GM19397 (cell line): ENCODE results near the gene RSPH1.

Source experiments
- ATAC-seq: cut with Tn5 transposase; IDR thresholded peaks from one replicate; pipeline ENCODE4 v1.9.1; 2021; ENCODE audit warnings: mild to moderate bottlenecking, moderate library complexity; ENCODE audit not compliant: unreplicated experiment

RSPH1 gene

DNA sequence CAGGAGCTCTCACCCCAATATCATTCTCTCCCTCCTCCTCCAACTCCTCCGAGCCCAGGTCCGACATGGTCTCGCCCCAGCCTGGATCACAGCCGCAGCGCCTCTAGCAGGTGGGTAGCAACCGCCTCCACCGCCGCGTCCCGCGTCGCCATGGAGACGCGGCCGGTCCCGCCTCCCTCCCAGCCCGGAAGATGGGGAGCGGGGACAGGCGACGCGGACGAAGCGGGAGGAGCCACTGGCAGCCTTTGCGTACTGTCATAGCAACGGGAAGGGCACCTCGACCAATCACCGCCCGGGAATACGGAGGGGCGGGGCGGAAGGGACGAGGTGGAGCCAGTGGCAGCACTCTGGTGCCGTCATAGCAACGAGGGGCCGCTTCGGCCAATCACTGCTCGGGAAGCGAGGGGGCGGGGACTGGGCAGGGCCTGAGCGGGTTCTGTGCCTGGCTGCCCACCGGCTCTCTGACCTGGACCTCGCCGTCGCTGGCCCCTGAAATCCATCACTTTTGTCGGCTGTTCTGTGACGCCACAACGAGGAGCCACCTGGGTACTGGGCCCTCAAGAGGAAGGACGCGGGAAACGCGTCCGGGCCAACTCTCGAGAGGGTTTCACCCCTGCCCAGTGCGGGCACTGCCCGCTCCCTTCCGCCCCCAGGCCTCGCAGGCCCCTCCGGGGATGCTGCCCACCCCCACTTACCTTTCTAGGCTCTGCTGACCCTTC, at the start of gene RSPH1:
TSS of gene RSPH1 (minus strand) at position 105 of the 719 bp plus-strand sequence. CDS start at position 67, 38 bp downstream.
- peak; percentile 99 for ATAC-seq

GRCh38 chr21:42545745-42546144, 49.7 kb upstream of the RSPH1 start:
- ATAC-seq, result no peak

- no peak for ATAC-seq
Observed at GRCh38 chr21:42545317-42545716, 49.3 kb upstream of the RSPH1 start.

DNA sequence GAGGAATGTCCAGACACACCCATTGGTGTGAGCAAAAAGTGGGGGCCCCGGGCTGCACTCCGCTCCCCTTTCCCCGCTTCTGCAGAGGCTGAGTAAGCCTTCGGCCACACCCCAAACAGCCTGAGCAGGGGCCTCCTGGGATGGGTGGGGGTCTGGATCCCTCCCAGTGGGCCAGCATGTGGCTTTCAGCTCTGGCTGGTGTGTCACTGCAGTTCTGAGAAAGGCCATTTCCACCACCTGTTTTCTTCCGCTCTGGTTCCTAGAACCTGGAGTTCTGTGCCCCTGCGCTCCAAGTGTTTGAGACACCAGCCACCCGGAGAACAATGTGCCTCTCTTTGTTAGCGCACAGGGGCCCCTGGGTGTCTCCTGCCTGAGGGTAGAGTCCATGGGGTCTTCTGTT, 48.5 kb upstream of the RSPH1 start:
- no peak for ATAC-seq

DNA sequence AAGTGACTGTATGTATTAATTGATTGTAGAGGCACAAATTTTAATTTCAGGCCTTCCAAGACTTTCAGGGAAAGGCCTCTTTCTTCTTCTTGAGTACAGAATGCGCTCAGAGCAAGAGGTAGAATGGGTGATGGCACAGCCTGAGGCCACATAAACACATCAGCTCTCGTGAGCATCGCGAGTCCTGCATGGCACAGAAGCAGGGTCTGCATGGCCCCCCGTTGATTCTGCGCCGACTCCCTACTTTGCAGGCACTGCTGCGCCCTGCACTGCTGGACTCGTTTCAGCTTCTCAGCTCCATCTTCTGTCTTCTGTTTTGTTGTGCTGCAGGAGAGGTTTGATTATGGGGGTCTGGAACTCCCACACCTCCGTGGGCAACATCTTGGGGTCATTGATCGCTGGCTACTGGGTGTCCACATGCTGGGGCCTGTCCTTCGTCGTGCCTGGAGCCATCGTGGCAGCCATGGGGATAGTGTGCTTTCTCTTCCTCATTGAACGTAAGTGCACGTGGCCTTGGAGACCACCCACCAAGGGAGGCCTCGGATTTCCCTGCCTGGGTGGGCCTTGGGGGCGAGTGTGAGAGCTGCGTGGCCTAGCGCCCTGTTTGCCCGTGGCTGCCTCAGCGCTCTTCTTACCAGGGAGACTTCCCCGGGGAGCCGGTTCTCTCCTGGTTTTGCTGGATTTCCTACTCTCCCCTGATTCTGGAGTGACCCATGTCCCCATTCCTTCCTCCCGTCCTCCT, 47.3 kb upstream of the RSPH1 start:
- no peak for ATAC-seq

GRCh38 chr21:42542596-42542995, 46.6 kb upstream of the RSPH1 start:
- ATAC-seq, result no peak

GRCh38 chr21:42542196-42542595, 46.2 kb upstream of the RSPH1 start:
- no peak for ATAC-seq

GRCh38 chr21:42541618-42542017, 45.6 kb upstream of the RSPH1 start:
- no peak for ATAC-seq

- ATAC-seq, result no peak
Observed at GRCh38 chr21:42541174-42541573, 45.1 kb upstream of the RSPH1 start.

DNA sequence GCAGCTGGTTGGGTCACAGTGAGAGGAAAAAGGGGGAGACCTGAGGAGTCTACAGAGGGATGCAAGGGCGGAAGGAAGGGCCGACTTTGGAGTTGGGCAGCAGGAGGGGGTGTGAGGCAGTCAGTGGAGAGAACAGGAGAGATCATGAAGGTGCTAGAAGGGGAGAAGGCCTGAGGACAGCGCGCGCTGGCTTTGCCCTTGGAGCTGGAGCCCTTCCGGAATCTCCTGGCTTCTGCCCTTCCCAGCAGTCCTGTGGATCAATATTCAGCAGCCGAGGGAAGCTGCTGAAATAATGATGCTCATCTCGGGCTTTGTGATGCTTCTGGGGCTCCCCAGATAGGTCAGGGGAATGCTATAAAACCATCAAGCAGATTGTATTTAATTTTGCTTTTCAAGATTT, 44.4 kb upstream of the RSPH1 start:
- no peak for ATAC-seq

DNA sequence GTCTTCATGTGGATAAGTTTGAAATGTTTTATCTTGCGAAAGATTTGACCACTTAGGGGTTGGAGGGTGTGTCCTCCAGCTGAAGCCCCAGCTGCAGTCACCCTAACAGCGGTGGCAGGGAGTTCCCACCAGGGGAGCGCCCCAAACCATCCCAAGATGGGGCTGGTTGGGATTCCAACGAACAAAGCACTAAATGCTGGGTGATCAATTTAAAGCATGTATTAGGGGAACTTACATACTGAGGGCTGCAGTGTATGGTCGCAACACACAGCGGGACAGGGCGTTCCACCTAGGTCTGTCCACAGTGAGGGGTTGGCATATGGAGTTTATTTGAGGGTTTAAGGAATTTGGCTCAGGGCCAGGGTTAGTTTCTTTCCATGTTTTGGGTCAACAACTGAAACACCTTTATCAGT, 43.9 kb upstream of the RSPH1 start:
- ATAC-seq, result no peak

DNA sequence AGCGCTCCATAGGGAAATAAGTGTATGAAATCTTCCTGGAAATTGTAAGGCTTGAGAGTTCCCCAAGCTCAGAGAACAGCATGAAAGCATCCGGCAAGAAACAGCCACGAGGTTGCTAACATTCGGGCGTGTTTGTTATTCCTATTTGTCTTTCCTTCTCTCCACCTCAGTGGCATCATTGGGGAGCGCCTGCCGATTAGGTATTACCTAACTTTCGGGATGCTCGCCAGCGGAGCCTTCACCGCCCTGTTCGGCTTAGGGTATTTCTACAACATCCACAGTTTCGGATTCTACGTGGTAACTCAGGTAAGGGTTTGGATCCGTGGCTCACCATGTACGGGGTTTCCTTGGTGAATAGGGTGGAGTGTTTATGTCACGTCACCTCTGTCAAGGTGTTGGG, 43.3 kb upstream of the RSPH1 start:
- ATAC-seq, result no peak

DNA sequence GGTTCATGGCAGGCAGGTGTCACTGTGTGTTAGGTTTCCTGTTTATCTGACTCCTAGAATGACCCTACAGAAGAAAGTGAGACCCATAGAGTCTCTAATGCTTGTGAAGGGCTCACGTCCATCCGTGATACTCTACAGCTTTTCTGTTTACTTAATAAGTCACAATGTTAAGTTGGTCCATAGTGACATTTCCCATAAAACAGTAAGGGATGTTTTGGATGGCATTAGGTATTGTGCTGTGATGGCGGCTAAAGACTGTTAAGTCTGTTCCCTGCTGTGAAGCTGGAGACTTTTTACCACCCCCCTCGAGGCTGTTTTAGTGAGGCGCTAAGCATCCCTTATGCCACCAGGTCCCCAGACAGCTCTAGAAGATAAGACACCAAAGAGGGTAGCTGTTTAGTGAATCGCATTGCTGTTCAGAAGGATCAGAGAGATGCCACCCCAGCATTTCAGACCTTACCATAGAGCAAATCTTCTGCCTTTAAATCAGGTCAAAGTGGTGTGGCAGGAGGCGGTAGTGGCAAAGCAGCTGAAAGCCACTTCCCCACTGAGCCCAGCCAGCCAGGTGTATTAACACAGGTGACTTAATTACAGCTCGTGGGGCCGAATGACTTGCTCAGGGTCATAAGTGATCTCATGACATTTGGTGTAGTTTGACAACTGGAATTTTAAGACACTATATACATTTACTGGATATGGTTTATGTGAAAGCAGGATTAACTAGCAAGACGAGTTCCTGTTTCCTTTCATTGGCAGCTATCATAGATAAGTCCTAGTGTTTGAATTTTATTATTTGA, 42.7 kb upstream of the RSPH1 start:
- no peak for ATAC-seq

DNA sequence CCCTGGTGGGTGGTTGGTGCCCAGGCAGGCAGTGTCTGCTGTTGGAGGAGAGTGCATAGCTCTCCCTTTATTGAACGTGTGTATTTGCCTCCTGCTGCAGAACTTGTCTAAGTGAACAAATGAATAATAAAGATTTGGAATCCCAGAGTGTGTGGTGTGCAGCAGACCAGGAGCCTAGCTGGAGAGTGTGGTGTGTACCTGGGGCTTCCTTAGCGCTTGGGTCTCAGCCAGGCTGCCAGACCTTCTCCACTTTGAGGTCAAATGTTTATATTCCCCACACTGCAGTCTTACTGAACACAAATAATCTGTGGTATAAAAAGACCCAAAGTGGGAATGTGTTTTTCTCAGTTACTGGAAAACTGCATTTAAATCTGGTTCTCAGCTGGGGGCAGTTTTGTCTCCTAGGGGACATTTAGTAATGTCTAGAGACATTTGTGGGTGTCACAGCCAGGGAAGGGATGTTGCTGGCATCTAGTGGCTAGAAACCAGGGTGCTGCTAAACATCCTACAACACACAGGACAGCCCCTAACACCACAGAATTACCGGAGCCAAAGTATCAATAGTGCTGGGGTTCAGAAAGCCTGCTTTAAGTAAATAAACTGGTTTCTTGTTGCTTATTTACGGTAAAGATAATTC, 41.2 kb upstream of the RSPH1 start:
- ATAC-seq, result no peak

DNA sequence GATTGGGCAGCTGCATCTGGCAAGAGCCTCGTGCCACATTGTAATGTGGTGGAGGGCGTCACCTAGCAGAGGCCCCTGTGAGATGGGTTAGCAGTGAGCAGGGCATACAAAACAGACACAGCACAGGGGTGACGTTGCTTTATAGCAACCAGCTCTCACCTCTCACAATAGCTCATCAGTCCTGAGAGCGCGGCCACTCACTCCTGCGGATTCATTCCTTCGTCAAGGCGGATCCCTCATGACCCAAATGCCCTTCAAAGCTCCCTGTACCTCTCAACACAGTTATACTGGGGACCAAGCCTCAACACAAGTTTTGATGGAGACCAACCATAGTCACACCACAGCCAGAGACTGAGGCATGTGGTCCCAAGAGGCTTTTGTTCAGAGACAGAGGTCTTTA, 40.6 kb upstream of the RSPH1 start:
- no peak for ATAC-seq

GRCh38 chr21:42535602-42536171, 39.7 kb upstream of the RSPH1 start:
- no peak for ATAC-seq

DNA sequence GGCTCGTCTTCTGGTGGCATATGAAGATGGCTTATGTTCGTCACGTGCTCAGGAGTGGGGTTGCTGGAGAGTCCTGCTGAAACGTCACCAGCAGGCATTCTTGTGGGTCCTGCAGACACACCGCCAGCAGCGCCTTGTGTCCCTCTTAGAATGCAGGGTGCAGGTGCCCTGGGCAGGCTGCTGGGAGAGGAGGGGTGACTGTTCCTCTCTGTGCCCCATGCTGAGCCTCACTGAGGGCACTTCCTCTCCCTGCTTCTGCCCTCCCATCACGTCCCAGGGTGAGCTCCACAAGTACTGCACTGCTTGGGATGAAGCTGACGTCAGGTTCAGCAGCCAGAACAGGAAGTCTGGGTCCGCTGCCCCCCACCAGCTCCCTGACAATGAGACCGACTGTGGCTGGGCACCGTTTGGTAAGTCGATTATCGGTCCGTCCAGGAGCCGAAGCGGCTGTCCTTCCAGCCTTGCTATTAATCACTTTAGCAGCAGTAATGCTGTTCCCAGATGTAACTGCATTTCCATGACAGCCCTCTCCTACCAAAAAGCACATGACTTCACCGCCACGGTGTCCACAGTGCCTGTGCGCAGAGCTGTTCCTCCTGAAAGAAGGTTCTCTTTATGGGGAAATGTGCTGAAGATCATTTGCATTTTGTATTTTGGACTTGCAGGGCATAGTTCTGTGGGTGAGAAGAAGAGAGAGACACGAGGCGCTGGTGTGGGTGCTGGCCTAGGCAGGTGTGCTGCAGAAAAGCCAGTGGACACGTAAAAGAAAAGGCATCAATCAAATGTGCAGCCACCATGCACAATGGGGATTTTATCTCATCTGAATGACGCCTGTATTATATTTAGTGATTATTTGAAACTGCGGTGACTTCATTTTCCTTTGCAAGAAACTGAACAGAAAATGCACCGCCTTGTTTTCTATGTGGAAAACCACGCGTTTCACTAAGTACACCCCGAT, 38.7 kb upstream of the RSPH1 start:
- ATAC-seq, result peak; percentile 53

- ATAC-seq, result no peak
Observed at GRCh38 chr21:42533963-42534355, 37.9 kb upstream of the RSPH1 start.

GRCh38 chr21:42533306-42533962, 37.4 kb upstream of the RSPH1 start:
- no peak for ATAC-seq
